Measurements from ENCODE around the gene SNAP91. TPM values are rescaled to one million over a fixed set of nuclear protein-coding genes. Genes with fewer than 3 reads are reported as not detected.
A peak's percentile ranks its signal among the peaks of the same experiment; 100 is the strongest.

The SNAP91 gene
- total and polyA plus RNA-seq, 2 of the 8 experiments (the other 6 are each of a cell fraction or from before 2014, with no cell fraction given) = 1.3 to 1.5 TPM

GRCh38 chr6:83511901-83512681, 196.8 kb downstream of the SNAP91 start, which contains the start of gene PRSS35:
TSS of gene PRSS35 (plus strand) at chr6:83512534. CDS start at chr6:83523442, 10,908 bp downstream.
- POLR2A ChIA-PET (ENCODE audit: partially characterized antibody) = interaction anchor here (0.9 to 2.0 kb wide), 3 partner anchors 82 to 294 kb away, joined by 3 to 7 read pairs (median 3); no protein-coding TSS in a partner anchor
- peak within 1 kb of the TSS; percentile 76 for H2BK120ac ChIP-seq (replicated peaks; ENCODE audit: low read depth, low read length)
- H3K4ac ChIP-seq (replicated peaks; ENCODE audit: insufficient read length, low read depth, low read length) = no peak within 1 kb of the TSS
- peak within 1 kb of the TSS; percentile 71; the same call in 1 of the 2 replicates for H3K18ac ChIP-seq (ENCODE audit: extremely low read depth, low read length)
- WGBS, 2 experiments (ENCODE audit: extremely low coverage in 1 of 2, insufficient coverage in 1 of 2, insufficient read length in 1 of 2, insufficient replicate concordance in 2 of 2, low coverage in 1 of 2, low lambda C conversion rate in 2 of 2, missing lambda C conversion rate in 1 of 2) = 2% methylated on average over 22 of the region's 38 CpGs; no CpG with 5 or more reads in 1 of the 2 experiments
- H2BK20ac ChIP-seq (ENCODE audit: low read length) = no peak within 1 kb of the TSS
- peak within 1 kb of the TSS in 1 of 4 experiments; percentile 52; a peak in 1 of 7 replicates for H3K9ac ChIP-seq (replicated peaks in 1 of 4; ENCODE audit: extremely low read depth in 1 of 4, low read depth in 3 of 4, low read length in 3 of 4)
- H4K8ac ChIP-seq (ENCODE audit: extremely low read depth, insufficient read depth, low read length) = no peak within 1 kb of the TSS
- H2BK12ac ChIP-seq (ENCODE audit: low read depth, low read length) = peak within 1 kb of the TSS; percentile 80; the same call in 1 of the 2 replicates
- no peaks in the 10 kb centered on the region for H3K27me3 ChIP-seq (replicated peaks in 1 of 4; ENCODE audit: control insufficient read depth in 3 of 4, extremely low read depth in 1 of 4, insufficient read depth in 3 of 4, low read length in 3 of 4)
- H2AK5ac ChIP-seq (ENCODE audit: low read depth, low read length) = no peak within 1 kb of the TSS
- DNase-seq (ENCODE audit: low read depth in 1 of 2, low spot score in 2 of 2) (peak; percentile 61 to 84), FAIRE-seq (peak; percentile 42)
- H3K79me1 ChIP-seq (ENCODE audit: low read depth, low read length) = no peaks in the 10 kb centered on the region
- H4K5ac ChIP-seq (ENCODE audit: insufficient read length, low read depth, low read length) = peak within 1 kb of the TSS; percentile 45
- H3K4me1 ChIP-seq (replicated peaks in 1 of 4; ENCODE audit: control insufficient read depth in 3 of 4, insufficient read depth in 4 of 4, low read length in 3 of 4) = peaks cover 0 to 3% (median 0%) of the 10 kb centered on the region in 4 experiments; a peak in 2 of 7 replicates
- H2AFZ ChIP-seq (ENCODE audit: low read length) = peak within 1 kb of the TSS; percentile 99
- peak within 1 kb of the TSS; percentile 65 to 86 (median 80) for H3K4me3 ChIP-seq (ENCODE audit: extremely low read depth in 1 of 4, insufficient read depth in 2 of 4, low read depth in 3 of 4, low read length in 4 of 4)
- H2BK15ac ChIP-seq (ENCODE audit: low read length) = no peak within 1 kb of the TSS
- CTCF ChIA-PET (ENCODE audit: partially characterized antibody) = interaction anchor here (0.6 to 15.4 kb wide), 29 partner anchors 8 to 446 kb away, joined by 3 to 310 read pairs (median 4); partner anchors contain the start of genes DOP1A and UBE3D
- peak within 1 kb of the TSS; percentile 46 to 93 for H3K4me2 ChIP-seq (ENCODE audit: insufficient read depth in 1 of 2, low read depth in 2 of 2, low read length in 2 of 2)
- H3K23me2 ChIP-seq (ENCODE audit: low read depth, low read length) = peaks cover 10% of the 10 kb centered on the region
- no peaks in the 10 kb centered on the region for H4K20me1 ChIP-seq (replicated peaks in 1 of 2; ENCODE audit: control insufficient read depth in 1 of 2, insufficient read depth in 2 of 2, low read length in 2 of 2)
- no peak within 1 kb of the TSS for H3K27ac ChIP-seq (ENCODE audit: low read depth, low read length)
- no peaks in the 10 kb centered on the region for H3K36me3 ChIP-seq (ENCODE audit: control insufficient read depth in 2 of 4, insufficient read depth in 4 of 4, low read length in 3 of 4)
- H4K91ac ChIP-seq (replicated peaks; ENCODE audit: insufficient read length, low read length) = no peak within 1 kb of the TSS
- no peak within 1 kb of the TSS for H3K23ac ChIP-seq (ENCODE audit: insufficient read length)
- H3K79me2 ChIP-seq (ENCODE audit: control insufficient read depth in 1 of 2, insufficient read depth in 2 of 2, low read length in 2 of 2) = no peaks in the 10 kb centered on the region
- H2BK5ac ChIP-seq (ENCODE audit: low read depth, low read length) = 0 out of 2 replicates have a peak within 1 kb of the TSS, but pooled peaks have one; percentile 60
- H3K9me3 ChIP-seq (ENCODE audit: insufficient read depth in 2 of 2, low read depth in 1 of 2, low read length in 1 of 2) = no peaks in the 10 kb centered on the region
- no peak within 1 kb of the TSS for H3K14ac ChIP-seq (ENCODE audit: insufficient read length)
- H3K56ac ChIP-seq (replicated peaks; ENCODE audit: insufficient read length, low read depth, low read length) = no peak within 1 kb of the TSS
- peak; percentile 82 to 83 for TF ChIP-seq RAD21 (IDR thresholded peaks at IDR 0.05 in 1 of 2, conservative IDR thresholded peaks at IDR 0.05 in 1 of 2; ENCODE audit: low read depth in 2 of 2, low read length in 2 of 2)
- TF ChIP-seq KDM5A (IDR thresholded peaks at IDR 0.05; ENCODE audit: low read length) = peak; percentile 25; the same call in 1 of the 2 replicates
- TF ChIP-seq RBBP5 (IDR thresholded peaks at IDR 0.05; ENCODE audit: borderline replicate concordance, low read depth, low read length) = 0 out of 2 replicates have a peak, but pooled peaks have one; percentile 40
- no peak for TF ChIP-seq ATF2 (IDR thresholded peaks at IDR 0.05; ENCODE audit: low read length)
- no peak for TF ChIP-seq TAF7 (optimal IDR thresholded peaks at IDR 0.05; ENCODE audit: borderline replicate concordance, low read depth, low read length)
- no peak for TF ChIP-seq CBX8 (IDR thresholded peaks at IDR 0.05; ENCODE audit: borderline replicate concordance, low read depth, low read length)
- TF ChIP-seq MAFK (IDR thresholded peaks at IDR 0.05; ENCODE audit: low read depth, low read length) = no peak
- peak; percentile 22 for TF ChIP-seq TBP (IDR thresholded peaks at IDR 0.05; ENCODE audit: low read depth, low read length)
- 0 out of 2 replicates have a peak, but pooled peaks have one; percentile 19 for TF ChIP-seq KDM1A (IDR thresholded peaks at IDR 0.05; ENCODE audit: borderline replicate concordance, low read length)
